Prostate gland (tissue), 2 donors: ENCODE results near the gene BTBD9. TPM values are rescaled to one million over a fixed set of nuclear protein-coding genes. Genes with fewer than 3 reads are reported as not detected.

Experiments used
- DNase-seq: peaks from one replicate; pipeline ENCODE4 v3.0.0-alpha.2; 2019; ENCODE audit warnings: low spot score
- H3K27ac ChIP-seq, 2 donors: fragments of 200-600 bp; sonication (generic); 2 replicates each; pipeline ENCODE4 v1.5.1; 2017 to 2019
- H3K27me3 ChIP-seq: fragments of 200-600 bp; sonication (generic); replicated peaks from 2 replicates; pipeline ENCODE4 v1.5.1; 2019; ENCODE audit not compliant: insufficient read depth
- H3K36me3 ChIP-seq, 2 donors: fragments of 200-600 bp; sonication (generic); 1 replicate in 1 of 2; 2 replicates in 1 of 2; pipeline versions ENCODE4 v1.5.1 to v1.8.1; 2017 to 2019
- H3K4me1 ChIP-seq: fragments of 200-600 bp; sonication (generic); replicated peaks from 2 replicates; pipeline ENCODE4 v1.5.1; 2019
- H3K4me3 ChIP-seq, 2 donors: fragments of 200-600 bp; sonication (generic); 2 replicates each; pipeline ENCODE4 v1.5.1; 2017 to 2019
- H3K9me3 ChIP-seq: fragments of 200-600 bp; sonication (generic); 2 replicates; pipeline ENCODE4 v1.5.1; 2017
- POLR2A ChIP-seq: fragments of 450-650 bp; IDR thresholded peaks from one replicate; pipeline ENCODE4 v1.6.1; 2016; ENCODE audit warnings: antibody characterized with exemption, mild to moderate bottlenecking
- POLR2AphosphoS5 ChIP-seq: sonication (generic); formaldehyde crosslinking; IDR thresholded peaks from one replicate; pipeline ENCODE4 v1.6.1; 2017; ENCODE audit warnings: antibody characterized with exemption
- WGBS: methylation state at CpG from one replicate; pipeline ENCODE4 v1.1.5; 2018; 5-methylcytosine and 5-hydroxymethylcytosine counted together
- intact Hi-C: fragments of 100-400 bp; cut with DNase I; formaldehyde crosslinking; loops from one replicate; pipeline ENCODE4 v1.14.2; 2022
- total RNA-seq, 2 donors: library from RNA; depleted of rRNA; stranded (reverse); fragments of >200 nt; gene quantifications; one replicate each; pipeline ENCODE4 v1.1.0, GENCODE V29; 2016
- TF ChIP-seq, protein P1 (sequence below), 4 experiments: fragments of 200-600 bp in 2 of 4; fragments of 450-650 bp in 2 of 4; sonication (generic) in 2 of 4; IDR thresholded peaks; 1 replicate in 3 of 4; 2 replicates in 1 of 4; pipeline ENCODE4 v1.5.1; 2016 to 2019; ENCODE audit warnings: antibody characterized with exemption in 4 of 4, mild to moderate bottlenecking in 2 of 4, moderate library complexity in 2 of 4

BTBD9 gene
- total RNA-seq, 2 donors from 2014 or later = 11.2 to 17.4 TPM

DNA sequence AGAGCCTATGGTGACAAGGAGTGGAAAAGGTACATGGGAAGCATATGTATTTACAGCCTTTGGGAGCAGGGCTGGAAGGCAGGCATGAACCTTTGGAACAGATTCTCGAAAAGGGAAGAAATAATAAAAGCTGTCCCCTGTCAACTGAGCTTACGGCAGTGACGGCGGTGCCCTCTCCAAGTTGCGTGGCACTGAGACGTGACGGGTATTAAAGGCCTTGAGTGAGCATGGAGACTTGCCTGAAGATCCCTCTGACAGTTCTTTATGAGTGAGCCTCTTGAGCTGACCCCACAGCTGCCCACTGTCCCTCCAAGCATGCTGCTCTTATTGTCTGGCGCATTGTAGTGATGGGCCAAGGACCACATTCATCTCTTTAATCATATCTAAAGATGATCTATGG is 431.7 kb downstream of the BTBD9 start:
- no peak for DNase-seq
- H3K9me3 ChIP-seq = no peaks in the 10 kb centered on the region
- TF ChIP-seq POLR2A (no peak), POLR2AphosphoS5 (no peak)
- TF ChIP-seq, protein P1, sequence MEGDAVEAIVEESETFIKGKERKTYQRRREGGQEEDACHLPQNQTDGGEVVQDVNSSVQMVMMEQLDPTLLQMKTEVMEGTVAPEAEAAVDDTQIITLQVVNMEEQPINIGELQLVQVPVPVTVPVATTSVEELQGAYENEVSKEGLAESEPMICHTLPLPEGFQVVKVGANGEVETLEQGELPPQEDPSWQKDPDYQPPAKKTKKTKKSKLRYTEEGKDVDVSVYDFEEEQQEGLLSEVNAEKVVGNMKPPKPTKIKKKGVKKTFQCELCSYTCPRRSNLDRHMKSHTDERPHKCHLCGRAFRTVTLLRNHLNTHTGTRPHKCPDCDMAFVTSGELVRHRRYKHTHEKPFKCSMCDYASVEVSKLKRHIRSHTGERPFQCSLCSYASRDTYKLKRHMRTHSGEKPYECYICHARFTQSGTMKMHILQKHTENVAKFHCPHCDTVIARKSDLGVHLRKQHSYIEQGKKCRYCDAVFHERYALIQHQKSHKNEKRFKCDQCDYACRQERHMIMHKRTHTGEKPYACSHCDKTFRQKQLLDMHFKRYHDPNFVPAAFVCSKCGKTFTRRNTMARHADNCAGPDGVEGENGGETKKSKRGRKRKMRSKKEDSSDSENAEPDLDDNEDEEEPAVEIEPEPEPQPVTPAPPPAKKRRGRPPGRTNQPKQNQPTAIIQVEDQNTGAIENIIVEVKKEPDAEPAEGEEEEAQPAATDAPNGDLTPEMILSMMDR (IDR thresholded peaks at IDR 0.05) = no peak
- intact Hi-C loops = no loop called here
- H3K27ac ChIP-seq = no peak overlapping the region
- 91% methylated on average over 8 of the region's 8 CpGs for WGBS
- H3K4me3 ChIP-seq = no peak overlapping the region
- no peaks in the 10 kb centered on the region for H3K27me3 ChIP-seq
- no peaks in the 10 kb centered on the region for H3K4me1 ChIP-seq
- no peaks in the 10 kb centered on the region for H3K36me3 ChIP-seq

DNA sequence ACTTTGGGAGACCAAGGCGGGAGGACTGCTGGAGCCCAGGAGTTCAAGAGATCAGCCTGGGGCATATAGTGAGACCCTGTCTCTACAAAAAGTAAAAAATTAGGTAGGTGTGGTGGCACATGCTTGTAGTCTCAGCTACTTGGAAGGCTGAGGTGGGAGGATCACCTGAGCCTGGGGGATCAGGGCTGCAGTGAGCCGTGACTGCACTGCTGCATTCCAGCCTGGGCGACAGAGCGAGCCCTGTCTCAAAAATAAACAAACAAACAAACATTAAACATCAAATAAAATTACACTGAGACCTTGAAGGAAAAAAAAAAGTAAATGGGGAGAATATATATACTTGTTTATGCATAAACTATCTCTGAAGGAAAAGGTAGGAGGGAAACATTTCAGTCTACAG is 432.4 kb downstream of the BTBD9 start:
- no peak overlapping the region for H3K4me3 ChIP-seq
- no peak overlapping the region for H3K27ac ChIP-seq
- DNase-seq = no peak
- H3K4me1 ChIP-seq = no peaks in the 10 kb centered on the region
- H3K9me3 ChIP-seq = no peaks in the 10 kb centered on the region
- TF ChIP-seq POLR2A (no peak), POLR2AphosphoS5 (no peak)
- TF ChIP-seq, protein P1 (IDR thresholded peaks at IDR 0.05) = no peak
- H3K27me3 ChIP-seq = no peaks in the 10 kb centered on the region
- intact Hi-C loops = no loop called here
- 83% methylated on average over 4 of the region's 4 CpGs for WGBS
- no peaks in the 10 kb centered on the region for H3K36me3 ChIP-seq

DNA sequence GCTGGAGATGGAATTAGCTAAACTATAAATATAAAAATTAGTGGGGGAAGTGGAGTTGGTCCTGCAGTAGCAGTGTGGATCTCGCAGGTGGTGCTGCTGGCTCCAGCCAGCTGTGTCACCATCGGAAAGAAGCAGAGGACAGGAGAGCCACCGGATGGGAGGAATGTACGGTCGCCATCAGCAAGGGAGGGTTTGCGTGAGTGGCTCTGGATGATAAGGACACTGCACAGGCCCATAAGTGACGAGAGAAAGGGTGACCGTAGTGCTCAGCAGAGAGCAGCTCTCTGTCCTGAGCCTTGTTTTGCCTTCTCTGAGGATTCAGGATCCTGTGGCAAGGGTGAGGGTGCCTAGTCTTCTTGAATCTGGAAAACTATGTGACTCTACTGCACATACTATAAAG is 441.5 kb downstream of the BTBD9 start:
- H3K4me3 ChIP-seq = no peak overlapping the region
- no peak for DNase-seq

DNA sequence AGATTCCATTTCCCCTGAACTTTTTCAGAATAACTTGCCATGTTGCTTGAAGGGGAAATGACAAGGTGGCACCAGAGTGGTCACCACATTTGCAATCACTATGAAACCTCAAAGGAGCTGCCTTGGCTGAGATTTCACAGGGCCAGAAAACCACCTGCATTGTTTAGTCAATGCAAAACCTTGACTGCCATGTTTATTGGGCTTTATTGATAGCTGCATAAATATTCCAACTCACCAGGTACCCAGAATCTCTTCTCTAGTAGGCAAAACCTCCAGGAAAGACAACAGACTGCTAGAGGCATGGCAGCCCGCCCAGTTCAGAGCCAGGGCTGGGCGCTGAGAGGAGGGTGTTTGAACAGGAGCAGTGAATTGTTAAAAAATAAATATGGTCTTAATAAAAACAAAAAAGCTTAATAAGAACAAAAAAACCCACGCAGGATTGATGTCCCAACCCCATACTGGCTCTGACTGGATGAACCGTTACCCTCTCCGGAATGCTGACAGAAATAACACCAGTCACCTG is 444.6 kb downstream of the BTBD9 start:
- Histone ChIP-seq H3K9me3 (no peaks in the 10 kb centered on the region), H3K4me3 (no peak overlapping the region), H3K27me3 (no peaks in the 10 kb centered on the region), H3K36me3 (no peaks in the 10 kb centered on the region), H3K27ac (no peak overlapping the region), H3K4me1 (no peaks in the 10 kb centered on the region)
- no peak for TF ChIP-seq POLR2AphosphoS5
- DNase-seq = no peak
- 51% methylated on average over 5 of the region's 5 CpGs for WGBS
- intact Hi-C loops = no loop called here

More for the DNA sequence above, 441.5 kb downstream of the BTBD9 start:
- H3K4me1 ChIP-seq = no peaks in the 10 kb centered on the region
- intact Hi-C loops = no loop called here
- no peaks in the 10 kb centered on the region for H3K27me3 ChIP-seq
- WGBS = 91% methylated on average over 8 of the region's 8 CpGs
- no peak overlapping the region for H3K27ac ChIP-seq
- H3K9me3 ChIP-seq = no peaks in the 10 kb centered on the region
- TF ChIP-seq POLR2AphosphoS5 = no peak
- no peak for TF ChIP-seq POLR2A
- TF ChIP-seq, protein P1 (IDR thresholded peaks at IDR 0.05) = no peak
- H3K36me3 ChIP-seq = no peaks in the 10 kb centered on the region

DNA sequence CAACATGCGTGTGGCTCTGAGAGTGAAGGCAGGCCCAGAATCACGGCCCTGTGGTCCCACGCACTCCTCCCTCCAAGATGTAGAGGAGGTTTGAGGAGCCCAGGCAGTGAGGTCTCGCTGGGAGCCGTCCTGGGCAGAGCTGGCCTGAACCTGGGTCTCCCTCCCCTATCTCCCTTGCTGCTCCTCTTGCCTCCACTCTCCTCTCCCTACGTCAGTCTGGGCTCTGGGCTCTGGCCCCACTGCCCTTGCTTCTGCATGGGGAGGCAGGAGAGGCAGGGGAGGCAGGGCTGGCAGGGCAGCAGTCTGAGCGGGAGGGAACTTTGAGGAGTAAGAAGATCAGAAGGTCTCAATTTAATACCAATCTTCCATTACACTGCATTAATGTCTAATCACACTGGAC is 445.1 kb downstream of the BTBD9 start:
- no peaks in the 10 kb centered on the region for H3K9me3 ChIP-seq
- H3K36me3 ChIP-seq = no peaks in the 10 kb centered on the region
- no peak overlapping the region for H3K27ac ChIP-seq
- intact Hi-C loops = no loop called here
- 95% methylated on average over 7 of the region's 7 CpGs for WGBS
- H3K27me3 ChIP-seq = no peaks in the 10 kb centered on the region
- H3K4me3 ChIP-seq = no peak overlapping the region
- no peaks in the 10 kb centered on the region for H3K4me1 ChIP-seq
- TF ChIP-seq, protein P1 (IDR thresholded peaks at IDR 0.05) = no peak
- TF ChIP-seq POLR2AphosphoS5 (no peak), POLR2A (no peak)
- DNase-seq = no peak
